SU-DHL-6 (cell line): ENCODE measurements around the gene CACNG6.

Experiments used
- H2AFZ ChIP-seq: fragments of 200-600 bp; sonication (generic); 2 replicates; pipeline ENCODE4 v1.6.1; 2014; ENCODE audit warnings: low read depth, mild to moderate bottlenecking, moderate library complexity, mixed read lengths, antibody characterized with exemption, low read length; ENCODE audit not compliant: severe bottlenecking
- H3F3A ChIP-seq: fragments of 200-600 bp; shearing (Covaris generic); 2 replicates; pipeline ENCODE4 v1.6.0; 2016; ENCODE audit warnings: antibody characterized with exemption, mild to moderate bottlenecking; ENCODE audit not compliant: insufficient read depth
- H3K27ac ChIP-seq: fragments of 200-600 bp; sonication (generic); 2 replicates; pipeline ENCODE4 v1.5.1; 2016; ENCODE audit warnings: low read depth, mild to moderate bottlenecking, low read length, moderate library complexity, mixed read lengths
- H3K27me3 ChIP-seq: fragments of 200-600 bp; sonication (generic), shearing (Covaris generic); 2 replicates; pipeline ENCODE4 v1.6.0; 2014; ENCODE audit warnings: mild to moderate bottlenecking, low read length
- H3K36me3 ChIP-seq: fragments of 200-600 bp; sonication (generic); 2 replicates; pipeline ENCODE4 v1.6.1; 2014; ENCODE audit warnings: mild to moderate bottlenecking, low read length, mixed read lengths
- H3K4me2 ChIP-seq: fragments of 300-600, 200-600 bp; shearing (Covaris generic), sonication (generic); 2 replicates; pipeline ENCODE4 v1.6.0; 2014; ENCODE audit warnings: low read length, low read depth, mild to moderate bottlenecking; ENCODE audit not compliant: poor library complexity, severe bottlenecking
- H3K4me3 ChIP-seq: fragments of 200-600 bp; sonication (generic); 2 replicates; pipeline ENCODE4 v1.5.1; 2014; ENCODE audit warnings: antibody characterized with exemption, low read length, mild to moderate bottlenecking, mixed read lengths; ENCODE audit not compliant: insufficient read depth, poor library complexity, severe bottlenecking
- H3K79me2 ChIP-seq: fragments of 200-600 bp; sonication (generic); 2 replicates; pipeline ENCODE4 v1.6.1; 2014; ENCODE audit warnings: mild to moderate bottlenecking, low read length, moderate library complexity; ENCODE audit not compliant: insufficient read depth
- H3K9ac ChIP-seq: fragments of 200-600 bp; sonication (generic); 2 replicates; pipeline ENCODE4 v1.7.0; 2014; ENCODE audit warnings: mild to moderate bottlenecking, low read length
- H3K9me2 ChIP-seq: fragments of 200-600 bp; sonication (generic); replicated peaks from 2 replicates; pipeline ENCODE4 v1.6.1; 2014; ENCODE audit warnings: low read length; ENCODE audit not compliant: insufficient read depth
- H3K9me3 ChIP-seq: fragments of 200-600 bp; sonication (generic); 2 replicates; pipeline ENCODE4 v1.6.1; 2014; ENCODE audit warnings: low read length, mixed read lengths; ENCODE audit not compliant: insufficient read depth
- H4K20me1 ChIP-seq: fragments of 200-600 bp; sonication (generic); 2 replicates; pipeline ENCODE4 v1.6.1; 2014; ENCODE audit warnings: low read depth, mild to moderate bottlenecking, antibody characterized with exemption, low read length, moderate library complexity, mixed read lengths
- EZH2phosphoT487 ChIP-seq: fragments of 200-600 bp; sonication (generic), shearing (Covaris generic); conservative IDR thresholded peaks from 2 replicates; pipeline ENCODE4 v1.6.1; 2018; ENCODE audit warnings: mild to moderate bottlenecking, antibody characterized with exemption, low read length, moderate library complexity, mixed read lengths
- TF ChIP-seq, protein P1 (sequence below): fragments of 200-600 bp; sonication (generic); IDR thresholded peaks from one replicate; pipeline ENCODE4 v1.5.1; 2017; ENCODE audit warnings: antibody characterized with exemption, mild to moderate bottlenecking, low read length, moderate library complexity; ENCODE audit not compliant: insufficient read depth, poor library complexity, severe bottlenecking

Gene CACNG6

GRCh38 chr19:53978975-53979801 lies 12.2 kb upstream of the CACNG6 start:
- Histone ChIP-seq H3K36me3 (no peaks in the 10 kb centered on the region), H3K4me3 (no peak overlapping the region), H3K27ac (no peak overlapping the region), H3K27me3 (no peaks in the 10 kb centered on the region), H4K20me1 (no peaks in the 10 kb centered on the region), H3K4me2 (no peak overlapping the region), H3F3A (no peaks in the 10 kb centered on the region), H2AFZ (no peak overlapping the region), H3K9ac (no peak overlapping the region), H3K9me3 (no peaks in the 10 kb centered on the region), H3K79me2 (no peaks in the 10 kb centered on the region), H3K9me2 (no peaks in the 10 kb centered on the region)
- TF ChIP-seq EZH2phosphoT487 = no peak
- TF ChIP-seq, protein P1, sequence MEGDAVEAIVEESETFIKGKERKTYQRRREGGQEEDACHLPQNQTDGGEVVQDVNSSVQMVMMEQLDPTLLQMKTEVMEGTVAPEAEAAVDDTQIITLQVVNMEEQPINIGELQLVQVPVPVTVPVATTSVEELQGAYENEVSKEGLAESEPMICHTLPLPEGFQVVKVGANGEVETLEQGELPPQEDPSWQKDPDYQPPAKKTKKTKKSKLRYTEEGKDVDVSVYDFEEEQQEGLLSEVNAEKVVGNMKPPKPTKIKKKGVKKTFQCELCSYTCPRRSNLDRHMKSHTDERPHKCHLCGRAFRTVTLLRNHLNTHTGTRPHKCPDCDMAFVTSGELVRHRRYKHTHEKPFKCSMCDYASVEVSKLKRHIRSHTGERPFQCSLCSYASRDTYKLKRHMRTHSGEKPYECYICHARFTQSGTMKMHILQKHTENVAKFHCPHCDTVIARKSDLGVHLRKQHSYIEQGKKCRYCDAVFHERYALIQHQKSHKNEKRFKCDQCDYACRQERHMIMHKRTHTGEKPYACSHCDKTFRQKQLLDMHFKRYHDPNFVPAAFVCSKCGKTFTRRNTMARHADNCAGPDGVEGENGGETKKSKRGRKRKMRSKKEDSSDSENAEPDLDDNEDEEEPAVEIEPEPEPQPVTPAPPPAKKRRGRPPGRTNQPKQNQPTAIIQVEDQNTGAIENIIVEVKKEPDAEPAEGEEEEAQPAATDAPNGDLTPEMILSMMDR = no peak

- no peak for TF ChIP-seq EZH2phosphoT487
- TF ChIP-seq, protein P1 = no peak
- Histone ChIP-seq H3K27me3 (no peaks in the 10 kb centered on the region), H3K9me3 (no peaks in the 10 kb centered on the region), H3K9ac (no peak overlapping the region), H3K27ac (no peak overlapping the region), H2AFZ (no peak overlapping the region), H3K79me2 (no peaks in the 10 kb centered on the region), H3K4me3 (no peak overlapping the region), H3K9me2 (no peaks in the 10 kb centered on the region), H4K20me1 (no peaks in the 10 kb centered on the region), H3K36me3 (no peaks in the 10 kb centered on the region), H3F3A (no peaks in the 10 kb centered on the region), H3K4me2 (no peak overlapping the region)
Measured at GRCh38 chr19:53980539-53981375, 10.7 kb upstream of the CACNG6 start.

DNA sequence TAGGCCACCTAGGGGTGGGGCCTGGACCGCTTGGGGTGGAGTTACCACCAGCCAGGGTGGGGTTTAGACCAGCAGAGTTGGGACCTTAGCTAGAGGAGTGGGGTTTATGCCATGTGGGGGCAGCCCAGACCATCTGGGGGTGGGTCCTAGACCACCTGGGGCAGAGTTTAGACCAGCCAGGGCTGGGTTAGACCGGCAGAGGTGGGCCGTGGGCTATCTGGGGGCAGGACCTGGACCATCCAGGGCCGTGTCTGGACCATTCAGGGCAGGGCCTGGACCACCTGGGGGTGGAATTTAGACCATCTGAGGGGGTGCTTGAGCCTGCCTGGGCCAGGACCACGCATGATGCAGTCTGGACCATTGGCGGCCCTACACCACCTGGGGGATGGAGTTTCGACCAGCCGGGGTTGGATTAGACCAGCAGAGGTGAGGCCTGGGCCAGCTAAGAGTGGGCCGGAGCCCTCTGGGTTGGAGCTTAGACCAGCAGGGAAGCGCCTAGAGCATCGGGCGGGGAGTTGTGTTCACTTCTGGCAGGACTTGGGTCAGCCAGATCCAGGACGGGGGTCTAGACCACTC lies 10.0 kb upstream of the CACNG6 start:
- H3F3A ChIP-seq = no peaks in the 10 kb centered on the region
- no peaks in the 10 kb centered on the region for H3K36me3 ChIP-seq
- no peak for TF ChIP-seq EZH2phosphoT487
- TF ChIP-seq, protein P1 = no peak
- no peaks in the 10 kb centered on the region for H4K20me1 ChIP-seq
- H3K4me2 ChIP-seq = no peak overlapping the region
- no peaks in the 10 kb centered on the region for H3K9me2 ChIP-seq
- no peaks in the 10 kb centered on the region for H3K79me2 ChIP-seq
- H3K4me3 ChIP-seq = no peak overlapping the region
- no peaks in the 10 kb centered on the region for H3K27me3 ChIP-seq
- H3K9ac ChIP-seq = no peak overlapping the region
- H3K27ac ChIP-seq = no peak overlapping the region
- H3K9me3 ChIP-seq = no peaks in the 10 kb centered on the region
- no peak overlapping the region for H2AFZ ChIP-seq
